GM12874 (cell line): ENCODE measurements around the gene MED4.
A peak's percentile ranks its signal among the peaks of the same experiment; 100 is the strongest.

Experiments
- CTCF ChIP-seq: IDR thresholded peaks from 2 replicates; pipeline ENCODE4 v1.5.1; 2011; ENCODE audit warnings: low read depth, mild to moderate bottlenecking, control low read depth, low read length, moderate library complexity; ENCODE audit not compliant: insufficient read depth

MED4 gene

GRCh38 chr13:48094404-48094780, 512 bp downstream of the MED4 start:
- no peak for TF ChIP-seq CTCF

- TF ChIP-seq CTCF = no peak
These were observed 1.3 kb downstream of the MED4 start for GRCh38 chr13:48093588-48093987.

- no peak for TF ChIP-seq CTCF
These were observed 8.6 kb downstream of the MED4 start for GRCh38 chr13:48086272-48086671.

- TF ChIP-seq CTCF = no peak
These were observed 13.2 kb downstream of the MED4 start for GRCh38 chr13:48081739-48082138.

GRCh38 chr13:48078251-48078656, 16.6 kb downstream of the MED4 start:
- TF ChIP-seq CTCF = peak; percentile 63

GRCh38 chr13:48074006-48074405, 20.9 kb downstream of the MED4 start:
- TF ChIP-seq CTCF = no peak

- TF ChIP-seq CTCF = no peak
These were observed 22.1 kb downstream of the MED4 start for GRCh38 chr13:48072787-48073186.

GRCh38 chr13:48072304-48072703, 22.6 kb downstream of the MED4 start:
- TF ChIP-seq CTCF = no peak
